Measurements from ENCODE around the gene ZNF573.
A peak's percentile ranks its signal among the peaks of the same experiment; 100 is the strongest.

ZNF573 gene

DNA sequence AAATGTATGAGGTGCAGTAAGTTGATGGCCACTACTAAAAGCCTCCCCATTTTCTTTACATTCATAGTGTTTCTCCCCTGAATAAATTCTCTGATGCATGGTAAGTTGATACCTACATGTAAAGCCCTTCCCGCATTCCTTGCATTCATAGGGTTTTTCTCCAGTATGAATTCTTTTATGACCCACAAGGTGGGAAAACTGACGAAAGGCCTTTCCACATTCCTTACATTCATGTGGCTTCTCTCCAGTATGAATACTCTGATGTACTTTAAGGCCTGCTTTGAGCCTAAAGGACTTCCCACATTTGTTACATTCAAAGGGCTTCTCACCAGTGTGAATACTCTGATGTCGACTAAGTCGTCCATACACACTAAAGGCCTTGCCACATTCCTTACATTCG is 80.3 kb downstream of the ZNF573 start:
- no peak for DNase-seq (ENCODE audit: low read depth)
- H3K4me3 ChIP-seq (ENCODE audit: low read depth, low read length) = no peak overlapping the region

DNA sequence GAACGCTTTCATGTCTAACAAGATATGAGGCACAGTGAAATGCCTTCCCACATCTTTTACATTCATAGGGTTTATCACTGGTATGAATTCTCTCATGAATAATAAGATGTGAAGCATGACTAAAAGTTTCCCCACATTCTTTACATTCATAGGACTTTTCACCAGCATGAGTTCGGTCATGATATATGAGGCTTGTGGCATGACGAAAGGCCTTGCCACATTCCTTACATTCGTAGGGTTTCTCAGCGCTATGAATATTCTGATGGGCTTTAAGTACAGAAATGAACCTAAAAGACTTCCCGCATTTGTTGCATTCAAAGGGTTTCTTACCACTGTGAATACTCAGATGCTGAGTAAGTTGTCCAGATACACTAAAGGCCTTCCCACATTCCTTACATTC is 81.2 kb downstream of the ZNF573 start:
- no peak for DNase-seq (ENCODE audit: low read depth)
- no peak overlapping the region for H3K4me3 ChIP-seq (ENCODE audit: low read depth, low read length)

DNA sequence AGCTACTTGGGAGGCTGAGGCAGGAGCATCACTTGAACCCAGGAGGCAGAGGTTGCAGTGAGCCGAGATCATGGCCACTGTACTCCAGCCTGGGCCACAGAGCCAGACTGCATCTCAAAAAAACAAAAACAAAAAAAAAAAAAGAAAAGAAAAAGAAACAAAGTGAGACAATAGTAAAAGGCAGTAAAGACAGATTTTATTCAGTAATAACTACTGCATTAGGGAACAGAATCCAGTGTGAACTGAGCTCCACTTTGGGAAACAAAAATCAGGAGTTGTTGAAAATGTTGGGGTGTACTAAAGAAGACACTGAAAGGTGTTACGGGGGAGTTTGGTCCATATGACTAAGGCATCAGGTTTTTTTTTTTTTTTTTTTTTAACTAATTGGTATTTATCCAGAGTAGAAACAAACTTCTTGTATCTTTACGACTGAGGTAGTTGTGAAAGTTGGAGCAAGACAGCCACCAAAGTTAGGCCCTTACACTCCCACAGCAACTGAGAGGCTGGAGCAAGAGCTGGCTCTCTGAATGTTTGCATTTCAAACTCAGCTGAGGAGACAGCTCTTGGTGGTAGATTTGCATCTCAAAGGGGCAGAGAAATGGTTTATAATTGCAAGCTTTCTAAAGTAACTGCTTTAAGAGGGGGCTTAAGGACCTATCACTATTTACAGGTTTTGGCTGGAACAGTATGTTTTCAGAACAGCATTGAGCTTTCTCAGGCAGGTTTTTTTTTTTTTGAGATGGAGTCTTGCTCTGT is 84.1 kb downstream of the ZNF573 start:
- DNase-seq (ENCODE audit: low read depth) = no peak
- H3K4me3 ChIP-seq (ENCODE audit: low read depth, low read length) = no peak overlapping the region

DNA sequence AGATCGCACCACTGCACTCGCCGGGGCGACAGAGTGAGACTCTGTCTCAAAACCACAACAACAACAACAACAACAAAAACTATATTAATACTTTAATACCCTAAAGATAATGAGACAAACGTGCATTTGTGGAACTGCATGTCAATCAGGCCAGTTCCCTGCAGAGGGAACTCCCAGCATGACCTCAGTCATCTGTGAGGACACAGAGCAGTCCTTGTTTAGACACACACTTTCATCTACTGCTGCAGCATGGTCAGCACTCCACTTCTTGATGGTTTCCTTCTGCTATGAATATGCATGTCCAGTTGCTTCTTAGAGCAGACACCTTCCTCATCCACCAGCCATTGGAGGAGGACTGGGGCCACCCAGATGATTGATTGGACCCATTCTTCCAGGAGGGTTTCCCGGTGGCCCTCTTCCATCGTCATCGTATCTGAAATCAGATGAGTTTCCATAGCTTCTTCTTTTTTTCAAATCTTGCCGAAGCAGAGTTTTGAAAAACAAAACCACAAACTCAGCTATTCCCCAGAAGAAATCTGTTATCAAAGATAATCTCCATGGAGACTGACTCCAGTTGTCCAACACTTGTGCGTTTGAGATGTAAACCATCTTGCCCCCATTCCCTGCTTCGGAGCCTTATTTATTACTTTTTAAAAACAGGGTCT is 86.3 kb downstream of the ZNF573 start:
- DNase-seq (ENCODE audit: low read depth) = no peak

DNA sequence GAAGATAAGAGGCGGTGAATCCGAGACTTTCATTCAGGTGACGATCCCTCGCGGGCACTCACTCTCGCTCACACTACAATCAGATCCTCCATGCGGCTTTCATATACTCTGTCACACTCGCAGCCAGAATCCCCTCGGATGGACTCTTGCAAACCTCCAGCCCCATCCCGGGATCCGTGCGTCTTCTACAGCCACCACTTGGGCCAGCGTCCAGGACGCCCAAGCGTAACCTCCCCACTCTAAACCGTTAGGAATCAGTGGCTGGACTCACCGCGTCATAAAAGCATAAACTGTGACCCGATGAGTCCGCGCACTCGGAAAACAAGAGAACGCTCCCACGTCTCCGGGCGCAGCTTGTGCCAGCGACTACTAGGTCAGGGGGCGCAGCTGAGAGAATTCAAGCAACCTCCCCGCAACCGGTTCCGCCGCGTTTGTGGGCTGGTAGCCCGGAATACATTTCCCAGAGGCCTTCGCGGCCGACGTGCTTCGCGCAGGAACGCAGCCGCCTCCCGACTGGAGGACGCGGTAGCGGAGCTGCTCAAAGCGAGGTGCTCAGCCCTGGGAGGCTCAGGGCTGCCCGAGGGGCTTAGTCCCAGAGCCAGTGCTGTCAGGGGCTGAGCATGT is 87.4 kb downstream of the ZNF573 start:
- peak; percentile 73 for DNase-seq (ENCODE audit: low read depth)
- peak overlapping the region; percentile 65 for H3K4me3 ChIP-seq (ENCODE audit: low read depth, low read length)

More for the DNA sequence above, 86.3 kb downstream of the ZNF573 start:
- H3K4me3 ChIP-seq (ENCODE audit: low read depth, low read length) = no peak overlapping the region

Measured in skeletal muscle cell (primary cell).